Gastroesophageal sphincter (tissue), 4 donors: ENCODE results near the gene TMOD1. TPM values are rescaled to one million over a fixed set of nuclear protein-coding genes. Genes with fewer than 3 reads are reported as not detected.

Experiments used
- ATAC-seq: fragments of 150-250 bp; one replicate; pipeline ENCODE4 v1.9.1; 2016; ENCODE audit warnings: mild to moderate bottlenecking, moderate library complexity
- H3K27ac ChIP-seq, 4 donors: fragments of 200-600 bp; sonication (generic) in 3 of 4; 1 replicate in 3 of 4; 2 replicates in 1 of 4; pipeline ENCODE4 v1.5.1; 2016 to 2019
- H3K27me3 ChIP-seq: fragments of 200-600 bp; sonication (generic); one replicate; pipeline ENCODE4 v1.5.1; 2019
- H3K36me3 ChIP-seq, 2 donors: fragments of 200-600 bp; sonication (generic); one replicate each; pipeline ENCODE4 v1.5.1; 2019; ENCODE audit warnings: control low read depth in 1 of 2
- H3K4me1 ChIP-seq, 3 donors: fragments of 200-600 bp; sonication (generic); 1 replicate in 2 of 3; 2 replicates in 1 of 3; pipeline ENCODE4 v1.5.1; 2016 to 2019; ENCODE audit warnings: control low read depth in 2 of 3
- H3K4me3 ChIP-seq, 2 donors: fragments of 200-600 bp; sonication (generic); one replicate each; pipeline ENCODE4 v1.5.1; 2019; ENCODE audit warnings: mild to moderate bottlenecking in 1 of 2, moderate library complexity in 1 of 2
- H3K9me3 ChIP-seq, 3 donors: fragments of 200-600 bp; sonication (generic); one replicate each; pipeline ENCODE4 v1.5.1; 2017 to 2019; ENCODE audit warnings: control low read depth in 2 of 3
- EP300 ChIP-seq: sonication (generic); formaldehyde crosslinking; IDR thresholded peaks from one replicate; pipeline ENCODE4 v1.6.1; 2017; ENCODE audit warnings: antibody characterized with exemption, mild to moderate bottlenecking
- POLR2A ChIP-seq, 2 donors: fragments of 450-650 bp; IDR thresholded peaks; one replicate each; pipeline ENCODE4 v1.6.1; 2017; ENCODE audit warnings: antibody characterized with exemption in 2 of 2, mild to moderate bottlenecking in 2 of 2, moderate library complexity in 1 of 2
- POLR2AphosphoS5 ChIP-seq: sonication (generic); formaldehyde crosslinking; IDR thresholded peaks from one replicate; pipeline ENCODE4 v1.6.1; 2017; ENCODE audit warnings: antibody characterized with exemption
- WGBS, 2 donors: methylation state at CpG; one replicate each; pipeline ENCODE4 v1.1.5; 2018; ENCODE audit warnings: low coverage in 1 of 2; 5-methylcytosine and 5-hydroxymethylcytosine counted together
- total RNA-seq, 4 donors: library from RNA; depleted of rRNA; stranded (reverse); fragments of >200 nt; gene quantifications; one replicate each; pipeline ENCODE4 v1.1.0, GENCODE V29; 2016
- TF ChIP-seq, protein P1 (sequence below), 4 experiments: fragments of 200-600 bp in 2 of 4; fragments of 450-650 bp in 2 of 4; sonication (generic) in 1 of 4; IDR thresholded peaks; one replicate each; pipeline ENCODE4 v1.5.1; 2017 to 2019; ENCODE audit warnings: antibody characterized with exemption in 4 of 4, mild to moderate bottlenecking in 2 of 4, moderate library complexity in 2 of 4

The TMOD1 gene
- total RNA-seq, 4 donors from 2014 or later: 38.6 to 99.6 (median 76.7) TPM

DNA sequence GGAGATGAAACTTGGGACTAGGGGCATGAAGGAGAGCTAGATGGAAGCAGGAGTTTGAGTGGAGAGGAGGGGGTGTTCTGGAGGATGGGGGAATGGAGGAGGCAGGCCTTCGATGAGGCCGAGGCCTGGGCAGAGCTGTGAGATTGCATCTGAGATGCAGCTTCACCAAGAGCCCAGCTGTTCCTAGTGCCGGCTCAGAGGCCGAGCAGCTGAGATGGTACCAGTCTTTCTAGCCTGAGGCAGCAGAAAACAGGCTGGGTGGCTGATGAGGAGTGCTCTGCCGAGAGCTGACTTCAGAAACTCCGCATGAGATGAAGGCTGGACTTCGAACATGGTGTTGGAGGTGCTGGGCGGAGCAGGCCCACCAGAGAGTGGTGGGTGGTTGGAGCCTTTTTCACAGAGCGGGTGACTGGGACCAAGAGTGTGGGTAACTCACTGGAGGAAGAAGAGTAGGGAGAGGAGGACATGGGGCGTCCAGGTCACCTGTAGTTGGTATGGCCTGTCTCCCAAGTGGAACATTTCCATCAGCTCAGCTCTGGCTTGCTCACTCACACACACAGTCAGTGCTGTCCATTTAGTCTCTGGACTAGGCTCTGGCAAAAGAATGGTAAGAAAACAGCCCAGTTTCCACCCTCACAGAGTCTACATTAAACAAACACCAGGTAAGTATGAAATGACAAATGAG, 54.7 kb downstream of the TMOD1 start:
- no peak overlapping the region for H3K4me3 ChIP-seq
- H3K27ac ChIP-seq: peak overlapping the region; percentile 90 to 98 (median 92)
- TF ChIP-seq POLR2AphosphoS5: no peak
- TF ChIP-seq, protein P1, sequence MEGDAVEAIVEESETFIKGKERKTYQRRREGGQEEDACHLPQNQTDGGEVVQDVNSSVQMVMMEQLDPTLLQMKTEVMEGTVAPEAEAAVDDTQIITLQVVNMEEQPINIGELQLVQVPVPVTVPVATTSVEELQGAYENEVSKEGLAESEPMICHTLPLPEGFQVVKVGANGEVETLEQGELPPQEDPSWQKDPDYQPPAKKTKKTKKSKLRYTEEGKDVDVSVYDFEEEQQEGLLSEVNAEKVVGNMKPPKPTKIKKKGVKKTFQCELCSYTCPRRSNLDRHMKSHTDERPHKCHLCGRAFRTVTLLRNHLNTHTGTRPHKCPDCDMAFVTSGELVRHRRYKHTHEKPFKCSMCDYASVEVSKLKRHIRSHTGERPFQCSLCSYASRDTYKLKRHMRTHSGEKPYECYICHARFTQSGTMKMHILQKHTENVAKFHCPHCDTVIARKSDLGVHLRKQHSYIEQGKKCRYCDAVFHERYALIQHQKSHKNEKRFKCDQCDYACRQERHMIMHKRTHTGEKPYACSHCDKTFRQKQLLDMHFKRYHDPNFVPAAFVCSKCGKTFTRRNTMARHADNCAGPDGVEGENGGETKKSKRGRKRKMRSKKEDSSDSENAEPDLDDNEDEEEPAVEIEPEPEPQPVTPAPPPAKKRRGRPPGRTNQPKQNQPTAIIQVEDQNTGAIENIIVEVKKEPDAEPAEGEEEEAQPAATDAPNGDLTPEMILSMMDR (IDR thresholded peaks at IDR 0.05): no peak
- no peak for TF ChIP-seq EP300
- no peak for TF ChIP-seq POLR2A (IDR thresholded peaks at IDR 0.05)
- H3K27me3 ChIP-seq: no peaks in the 10 kb centered on the region
- peaks cover 22 to 70% (median 28%) of the 10 kb centered on the region in 3 donors for H3K4me1 ChIP-seq
- ATAC-seq: no peak
- no peaks in the 10 kb centered on the region for H3K9me3 ChIP-seq
- peaks cover 0 to 29% of the 10 kb centered on the region in 2 donors for H3K36me3 ChIP-seq
- 95 to 100% methylated on average over 2 to 6 of the region's 10 CpGs for WGBS, 2 donors

DNA sequence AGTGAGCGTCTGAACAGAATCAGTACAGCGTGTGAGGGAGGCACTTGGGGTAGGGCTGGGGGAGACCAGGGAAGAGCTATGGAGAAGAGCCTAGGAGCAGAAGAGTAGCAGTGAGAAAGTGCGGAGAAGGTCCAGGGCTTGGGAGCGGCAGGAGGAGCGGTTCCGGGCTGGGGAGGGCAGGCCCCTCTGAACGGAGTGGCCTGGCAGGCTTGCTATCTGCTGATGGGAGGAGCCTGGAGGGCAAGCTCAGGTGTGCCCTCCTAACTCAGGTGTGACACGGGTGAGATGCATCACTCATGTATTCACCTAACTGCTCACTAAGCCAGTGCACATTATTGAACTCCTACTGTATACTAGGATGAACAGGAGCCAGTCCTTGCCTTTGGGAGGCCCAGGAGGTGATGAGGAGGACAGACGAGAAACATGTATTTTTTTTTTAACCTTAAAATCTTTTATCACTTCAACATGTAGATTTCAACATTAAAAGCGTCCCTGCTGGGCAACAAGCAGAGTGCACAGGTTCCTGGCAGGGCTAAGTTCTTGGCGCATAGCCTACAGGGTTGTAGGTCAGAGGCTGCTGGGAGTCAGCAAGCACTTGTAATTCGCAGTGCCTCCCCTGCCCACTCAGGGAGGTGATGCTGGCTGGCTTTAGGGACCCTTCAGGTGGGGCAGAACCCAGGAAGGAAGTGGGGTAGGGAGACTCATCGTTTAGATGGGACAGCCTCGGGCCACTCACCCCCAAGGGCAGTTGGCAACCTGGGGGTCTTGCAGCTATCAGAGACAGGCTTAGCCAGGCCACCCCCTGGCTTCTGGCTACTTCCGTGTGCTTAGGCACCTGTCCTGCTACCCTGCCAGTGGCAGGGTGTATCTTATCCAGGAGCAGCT, 55.5 kb downstream of the TMOD1 start:
- ATAC-seq: peak; percentile 35
- H3K4me3 ChIP-seq: no peak overlapping the region
- TF ChIP-seq POLR2AphosphoS5 (peak; percentile 5), POLR2A (IDR thresholded peaks at IDR 0.05) (no peak), EP300 (no peak)
- TF ChIP-seq, protein P1 (IDR thresholded peaks at IDR 0.05): no peak

DNA sequence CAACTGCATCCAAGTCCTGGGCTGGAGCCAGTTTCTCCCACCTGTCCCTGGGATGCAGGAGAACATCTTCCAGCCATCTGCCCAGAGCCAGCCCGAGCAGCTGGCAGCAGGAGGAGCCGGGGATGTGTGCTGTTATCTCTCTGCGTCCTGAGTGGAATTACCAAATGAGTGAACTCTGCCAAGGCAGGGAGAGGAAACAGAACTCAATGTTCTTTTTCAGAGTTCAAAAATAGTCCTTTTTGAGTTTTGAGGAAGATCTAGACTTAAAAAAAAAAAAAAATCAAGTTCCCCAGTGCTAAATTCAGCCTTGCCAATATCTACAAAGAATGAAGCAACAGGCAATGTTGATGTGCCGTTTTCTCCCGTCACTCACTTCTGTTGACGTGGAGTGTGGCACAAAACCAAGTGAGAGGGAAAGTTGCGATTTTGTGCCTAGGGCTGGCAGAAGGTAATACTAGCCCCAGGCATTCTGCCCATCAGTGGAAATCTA, 56.2 kb downstream of the TMOD1 start:
- Histone ChIP-seq H3K4me3 (no peak overlapping the region), H3K4me1 (peaks cover 22 to 85% (median 38%) of the 10 kb centered on the region in 3 donors), H3K27ac (peak overlapping the region; percentile 90 to 98 (median 92)), H3K36me3 (peaks cover 0 to 33% of the 10 kb centered on the region in 2 donors), H3K9me3 (no peaks in the 10 kb centered on the region), H3K27me3 (no peaks in the 10 kb centered on the region)
- ATAC-seq: peak; percentile 90
- whole genome bisulfite sequencing, 2 donors: 3 to 6% methylated on average over 4 to 6 of the region's 7 CpGs
- TF ChIP-seq EP300 (peak; percentile 70), POLR2A (IDR thresholded peaks at IDR 0.05) (peak in 1 of 2 donors; percentile 43), POLR2AphosphoS5 (peak; percentile 91)
- TF ChIP-seq, protein P1 (IDR thresholded peaks at IDR 0.05): no peak

More for the DNA sequence above, 55.5 kb downstream of the TMOD1 start:
- Histone ChIP-seq H3K27ac (peak overlapping the region; percentile 90 to 98 (median 92)), H3K4me1 (peaks cover 22 to 78% (median 31%) of the 10 kb centered on the region in 3 donors), H3K36me3 (peaks cover 0 to 29% of the 10 kb centered on the region in 2 donors), H3K27me3 (no peaks in the 10 kb centered on the region), H3K9me3 (no peaks in the 10 kb centered on the region)
- WGBS, 2 donors: 65 to 78% methylated on average over 9 to 10 of the region's 15 CpGs

DNA sequence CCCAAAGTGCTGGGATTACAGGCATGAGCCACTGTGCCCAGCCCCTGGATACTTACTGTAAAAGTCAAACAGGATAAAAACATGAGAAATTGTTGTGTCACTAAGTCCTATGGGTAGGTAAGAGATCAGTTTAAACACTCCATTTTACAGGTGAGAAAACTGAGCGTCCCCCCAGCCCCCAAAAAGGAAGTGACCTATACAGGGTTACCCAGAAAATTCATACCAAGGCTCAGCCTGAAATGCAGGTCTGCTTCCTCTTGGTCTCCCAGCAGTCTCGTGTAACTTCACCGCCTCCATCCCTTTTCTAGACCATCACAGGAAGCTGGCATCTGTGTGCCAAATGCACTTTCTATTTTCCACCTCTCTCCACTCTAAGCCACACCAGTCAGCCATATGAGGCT, 57.2 kb downstream of the TMOD1 start:
- Histone ChIP-seq H3K27me3 (no peaks in the 10 kb centered on the region), H3K9me3 (no peaks in the 10 kb centered on the region), H3K36me3 (peaks cover 0 to 30% of the 10 kb centered on the region in 2 donors), H3K4me1 (peaks cover 23 to 93% (median 49%) of the 10 kb centered on the region in 3 donors), H3K4me3 (no peak overlapping the region), H3K27ac (peak overlapping the region; percentile 90 to 98 (median 92))
- TF ChIP-seq EP300: no peak
- no peak for TF ChIP-seq POLR2A (IDR thresholded peaks at IDR 0.05)
- TF ChIP-seq, protein P1 (IDR thresholded peaks at IDR 0.05): no peak
- no peak for TF ChIP-seq POLR2AphosphoS5
- no peak for ATAC-seq
- 49% methylated on average over 3 of the region's 3 CpGs; no CpG with 5 or more reads in 1 of the 2 donors for WGBS, 2 donors
